Right lobe of liver (tissue), 6 donors: ENCODE measurements around the gene CAMK2D. TPM values are rescaled to one million over a fixed set of nuclear protein-coding genes. Genes with fewer than 3 reads are reported as not detected.

Source experiments
- ATAC-seq, 4 donors: fragments of 200-7000 bp; cut with Tn5 transposase; one replicate each; pipeline ENCODE4 v1.9.1; 2020; ENCODE audit warnings: mild to moderate bottlenecking in 4 of 4, moderate library complexity in 4 of 4
- DNase-seq, 3 donors: peaks; one replicate each; pipeline ENCODE4 v3.0.0-alpha.2; 2020
- H3K27ac ChIP-seq, 3 donors: fragments of 200-600 bp; one replicate each; pipeline ENCODE4 v1.8.0; 2022
- H3K27me3 ChIP-seq, 2 donors: fragments of 200-600 bp; one replicate each; pipeline ENCODE4 v1.8.0; 2022
- H3K36me3 ChIP-seq, 4 donors: fragments of 200-600 bp; sonication (generic) in 1 of 4; one replicate each; pipeline versions ENCODE4 v1.5.1 to v1.8.0; 2017 to 2022; ENCODE audit warnings: control low read depth in 1 of 4
- H3K4me1 ChIP-seq, 4 donors: fragments of 200-600 bp; sonication (generic) in 1 of 4; one replicate each; pipeline versions ENCODE4 v1.5.1 to v1.8.0; 2017 to 2022; ENCODE audit warnings: control low read depth in 1 of 4
- H3K4me3 ChIP-seq, 3 donors: fragments of 200-600 bp; one replicate each; pipeline ENCODE4 v1.8.0; 2022
- H3K9me3 ChIP-seq, 4 donors: fragments of 200-600 bp; sonication (generic) in 1 of 4; one replicate each; pipeline versions ENCODE4 v1.5.1 to v1.8.0; 2017 to 2022; ENCODE audit warnings: control low read depth in 1 of 4
- CTCF ChIP-seq, 4 donors: fragments of 200-600 bp in 3 of 4; fragments of 450-650 bp in 1 of 4; IDR thresholded peaks; one replicate each; pipeline versions ENCODE4 v1.5.1 to v1.8.0; 2016 to 2022; ENCODE audit warnings: antibody characterized with exemption in 4 of 4, mild to moderate bottlenecking in 2 of 4
- POLR2A ChIP-seq: fragments of 450-650 bp; IDR thresholded peaks from one replicate; pipeline ENCODE4 v1.6.1; 2017; ENCODE audit warnings: antibody characterized with exemption, mild to moderate bottlenecking
- WGBS: methylation state at CpG from one replicate; pipeline ENCODE4 v1.1.6; 2018; ENCODE audit warnings: low coverage, low lambda C conversion rate; ENCODE audit not compliant: insufficient coverage; ENCODE audit errors: missing lambda C conversion rate; 5-methylcytosine and 5-hydroxymethylcytosine counted together
- intact Hi-C, 2 donors: fragments of 100-400 bp; cut with DNase I; formaldehyde crosslinking; loops; one replicate each; pipeline versions ENCODE4 v1.11.2 to v1.14.1; 2022
- long read RNA-seq: library from polyadenylated mRNA; unstranded; transcript quantifications from one replicate; pipeline ENCODE4 v2.0.0, GENCODE V29; 2019
- total RNA-seq, 6 experiments: library from RNA; depleted of rRNA in 2 of 6; stranded (reverse); fragments of >200 nt in 2 of 6; fragmentation: NEBNext Ultra II Directional in 3 of 6; extraction: Animal tissue kit (Norgen Biotek cat#: 25700) in 3 of 6; gene quantifications; one replicate each; pipeline versions ENCODE4 v1.1.0 to v1.2.4, GENCODE V29; 2016 to 2023
- donor health status: DM: no; HTN: yes; CAD: no.
- donor health status: DM: no; HTN: no; CAD: no.
- donor health status: DM: no; HTN: no; CAD: no.
- donor health status: DM: no; HTN: yes; CAD: no.
- donor health status: DM: no; HTN: yes; CAD: no.

The CAMK2D gene
- 10 to 100 TPM; 17.0 to 30.6 (median 22.6) TPM for total RNA-seq
- long read RNA-seq, partial matches to known transcripts, result 2 of 8 reads
- long read RNA-seq, other reads (novel, unspliced or antisense), result 5 of 8 reads

GRCh38 chr4:113761620-113762185 is at the start of gene CAMK2D:
Gene CAMK2D, minus strand, starts transcription at chr4:113761738. Its CDS starts 670 bp downstream, at chr4:113761068.
- no peaks in the 10 kb centered on the region for H3K27me3 ChIP-seq
- peak; percentile 3 for TF ChIP-seq POLR2A
- TF ChIP-seq CTCF (IDR thresholded peaks at IDR 0.05), result peak; percentile 32 to 58 (median 53)
- 0% methylated on average over 10 of the region's 50 CpGs for WGBS
- H3K27ac ChIP-seq, result peak within 1 kb of the TSS; percentile 94 to 99 (median 99)
- no peaks in the 10 kb centered on the region for H3K9me3 ChIP-seq
- H3K4me3 ChIP-seq, result peak within 1 kb of the TSS; percentile 49 to 75 (median 74)
- DNase-seq, result peak; percentile 91 to 94 (median 91)
- intact Hi-C loops, result loop anchor here in 1 of 2 donors (5.0 kb wide), 1 partner anchor 354 kb away; no protein-coding TSS in a partner anchor
- H3K36me3 ChIP-seq, result peaks cover 0 to 1% (median 0%) of the 10 kb centered on the region in 4 donors
- H3K4me1 ChIP-seq, result peaks cover 0 to 19% (median 4%) of the 10 kb centered on the region in 4 donors
- ATAC-seq, result peak; percentile 71 to 86 (median 78)

DNA sequence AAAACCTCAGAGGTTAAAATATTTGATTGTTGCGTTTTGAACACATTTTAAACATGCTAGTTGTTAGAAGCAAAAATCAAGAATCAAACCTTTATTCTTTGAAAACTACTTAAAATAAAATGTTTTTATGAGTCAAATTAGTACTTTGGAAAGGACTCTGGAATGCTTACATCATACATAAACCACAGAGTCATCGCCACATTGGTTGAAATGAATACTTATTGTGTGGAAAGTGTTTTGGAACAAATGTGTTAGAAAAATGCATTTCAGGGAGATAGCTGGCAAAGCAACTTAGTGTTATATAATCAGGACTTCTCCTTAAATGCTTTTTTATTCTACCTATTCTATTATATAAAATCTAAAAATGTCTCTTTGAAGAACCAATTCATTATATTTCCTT is 49.4 kb upstream of the CAMK2D start:
- TF ChIP-seq CTCF (IDR thresholded peaks at IDR 0.05), result no peak
- TF ChIP-seq POLR2A, result no peak
- intact Hi-C loops, result no loop called here
- no peak for ATAC-seq

DNA sequence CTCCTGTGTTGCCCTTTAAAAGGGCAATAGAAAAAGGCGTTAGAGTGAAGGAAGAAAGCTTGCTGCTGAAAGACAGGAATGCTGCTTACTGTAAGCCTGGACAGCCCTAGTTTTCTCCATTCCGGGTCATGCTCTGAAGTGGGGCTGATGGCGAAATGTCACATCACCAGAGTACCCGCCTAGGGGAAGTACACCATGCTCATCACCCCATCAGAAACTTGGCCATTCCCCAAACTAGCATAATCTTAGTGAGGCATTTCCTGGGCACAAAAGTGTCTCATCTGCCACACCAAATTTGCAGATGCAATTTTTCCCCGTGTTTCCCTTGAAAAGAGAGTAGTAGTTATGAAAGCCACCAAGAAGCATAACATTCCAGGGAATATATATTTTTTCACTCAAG is 47.8 kb upstream of the CAMK2D start:
- TF ChIP-seq CTCF (IDR thresholded peaks at IDR 0.05), result no peak
- no peak for TF ChIP-seq POLR2A
- Histone ChIP-seq H3K27ac (no peak overlapping the region), H3K36me3 (no peaks in the 10 kb centered on the region), H3K4me3 (no peak overlapping the region), H3K27me3 (no peaks in the 10 kb centered on the region), H3K9me3 (no peaks in the 10 kb centered on the region), H3K4me1 (no peaks in the 10 kb centered on the region)
- DNase-seq (peak in 1 of 3 donors; percentile 20), ATAC-seq (peak; percentile 55 to 67 (median 60))
- WGBS, result 74% methylated on average over 5 of the region's 5 CpGs
- intact Hi-C loops, result no loop called here

More for the DNA sequence above, 49.4 kb upstream of the CAMK2D start:
- 77% methylated on average over 2 of the region's 2 CpGs for WGBS
- Histone ChIP-seq H3K27ac (no peak overlapping the region), H3K36me3 (no peaks in the 10 kb centered on the region), H3K9me3 (no peaks in the 10 kb centered on the region), H3K4me3 (no peak overlapping the region), H3K4me1 (no peaks in the 10 kb centered on the region), H3K27me3 (no peaks in the 10 kb centered on the region)
- DNase-seq, result no peak

- DNase-seq, result no peak
Measured at GRCh38 chr4:113806850-113807249, 45.3 kb upstream of the CAMK2D start.

More at GRCh38 chr4:113806850-113807249, 45.3 kb upstream of the CAMK2D start:
- Histone ChIP-seq H3K9me3 (no peaks in the 10 kb centered on the region), H3K27ac (no peak overlapping the region), H3K27me3 (no peaks in the 10 kb centered on the region), H3K4me1 (no peaks in the 10 kb centered on the region), H3K4me3 (no peak overlapping the region), H3K36me3 (no peaks in the 10 kb centered on the region)
- intact Hi-C loops, result no loop called here
- TF ChIP-seq CTCF (IDR thresholded peaks at IDR 0.05) (no peak), POLR2A (no peak)
- ATAC-seq, result no peak
